Liver (tissue), 9 donors: ENCODE results near the gene EBP. TPM values are rescaled to one million over a fixed set of nuclear protein-coding genes. Genes with fewer than 3 reads are reported as not detected.

Experiments used
- DNase-seq: peaks from one replicate; pipeline ENCODE4 v3.0.0-alpha.2; 2017; ENCODE audit warnings: low spot score
- H3K27ac ChIP-seq, 2 donors: one replicate each; pipeline ENCODE4 v1.7.0; 2013; ENCODE audit warnings: inconsistent platforms in 2 of 2, low read length in 2 of 2, control low read depth in 1 of 2, low read depth in 1 of 2, mild to moderate bottlenecking in 1 of 2
- H3K27me3 ChIP-seq, 4 donors: one replicate each; pipeline versions ENCODE4 v1.6.1 to v1.7.0; 2013; ENCODE audit warnings: low read length in 3 of 4, inconsistent platforms in 1 of 4, mild to moderate bottlenecking in 1 of 4, moderate library complexity in 1 of 4; ENCODE audit not compliant: control insufficient read depth in 4 of 4, insufficient read depth in 4 of 4
- H3K36me3 ChIP-seq, 4 donors: one replicate each; pipeline versions ENCODE4 v1.6.1 to v1.7.0; 2013; ENCODE audit warnings: low read length in 3 of 4, mild to moderate bottlenecking in 3 of 4, low read depth in 1 of 4, moderate library complexity in 1 of 4; ENCODE audit not compliant: control insufficient read depth in 4 of 4, insufficient read depth in 3 of 4
- H3K4me1 ChIP-seq, 4 donors: one replicate each; pipeline versions ENCODE4 v1.6.1 to v1.7.0; 2013; ENCODE audit warnings: low read length in 3 of 4, mild to moderate bottlenecking in 3 of 4, moderate library complexity in 1 of 4; ENCODE audit not compliant: control insufficient read depth in 4 of 4, insufficient read depth in 4 of 4
- H3K4me3 ChIP-seq, 3 donors: one replicate each; pipeline versions ENCODE4 v1.6.1 to v1.7.0; 2013; ENCODE audit warnings: low read length in 3 of 3, control low read depth in 1 of 3, low read depth in 1 of 3, mild to moderate bottlenecking in 1 of 3
- H3K9ac ChIP-seq, 2 donors: one replicate each; pipeline ENCODE4 v1.7.0; 2013; ENCODE audit warnings: low read length in 2 of 2, mild to moderate bottlenecking in 2 of 2, moderate library complexity in 2 of 2, control low read depth in 1 of 2, low read depth in 1 of 2
- H3K9me3 ChIP-seq, 4 donors: one replicate each; pipeline versions ENCODE4 v1.6.1 to v1.7.0; 2013; ENCODE audit warnings: low read length in 3 of 4; ENCODE audit not compliant: control insufficient read depth in 4 of 4
- EGR1 ChIP-seq, 2 donors: IDR thresholded peaks; 2 replicates each; pipeline ENCODE4 v1.6.1; 2016 to 2018; ENCODE audit warnings: antibody characterized with exemption in 2 of 2, low read depth in 2 of 2
- FOXA1 ChIP-seq: IDR thresholded peaks from 2 replicates; pipeline ENCODE4 v1.6.1; 2016; ENCODE audit warnings: antibody characterized with exemption
- FOXA2 ChIP-seq: IDR thresholded peaks from 2 replicates; pipeline ENCODE4 v1.6.1; 2016; ENCODE audit warnings: antibody characterized with exemption
- GABPA ChIP-seq, 2 donors: IDR thresholded peaks in 1 of 2; conservative IDR thresholded peaks in 1 of 2; 2 replicates each; pipeline ENCODE4 v1.6.1; 2016; ENCODE audit warnings: antibody characterized with exemption in 2 of 2, mild to moderate bottlenecking in 1 of 2, moderate library complexity in 1 of 2
- HNF4A ChIP-seq, 2 donors: conservative IDR thresholded peaks; 2 replicates each; pipeline ENCODE4 v1.6.1; 2016; ENCODE audit warnings: antibody characterized with exemption in 2 of 2, mild to moderate bottlenecking in 2 of 2
- HNF4G ChIP-seq: IDR thresholded peaks from 2 replicates; pipeline ENCODE4 v1.6.1; 2016; ENCODE audit warnings: antibody characterized with exemption
- JUND ChIP-seq, 2 donors: IDR thresholded peaks; 2 replicates each; pipeline ENCODE4 v1.6.1; 2016; ENCODE audit warnings: antibody characterized with exemption in 2 of 2
- NR2F2 ChIP-seq: IDR thresholded peaks from 2 replicates; pipeline ENCODE4 v1.6.1; 2016; ENCODE audit warnings: antibody characterized with exemption
- RAD21 ChIP-seq, 2 donors: IDR thresholded peaks; 2 replicates each; pipeline ENCODE4 v1.6.1; 2016; ENCODE audit warnings: antibody characterized with exemption in 2 of 2, mild to moderate bottlenecking in 2 of 2
- REST ChIP-seq: IDR thresholded peaks from 2 replicates; pipeline ENCODE4 v1.6.1; 2016; ENCODE audit warnings: antibody characterized with exemption, mild to moderate bottlenecking
- RXRA ChIP-seq, 2 donors: IDR thresholded peaks; 2 replicates each; pipeline ENCODE4 v1.6.1; 2017 to 2018; ENCODE audit warnings: antibody characterized with exemption in 2 of 2, mild to moderate bottlenecking in 1 of 2
- SP1 ChIP-seq: IDR thresholded peaks from 2 replicates; pipeline ENCODE4 v1.6.1; 2018; ENCODE audit warnings: antibody characterized with exemption, mild to moderate bottlenecking
- TAF1 ChIP-seq: conservative IDR thresholded peaks from 2 replicates; pipeline ENCODE4 v1.6.1; 2016; ENCODE audit warnings: antibody characterized with exemption, mild to moderate bottlenecking
- YY1 ChIP-seq: IDR thresholded peaks from 2 replicates; pipeline ENCODE4 v1.6.1; 2016; ENCODE audit warnings: antibody characterized with exemption, mild to moderate bottlenecking
- WGBS: extraction: QIAGEN DNeasy Blood & Tissue Kit; methylation state at CpG from one replicate; pipeline ENCODE4 v1.1.7; 2013; 5-methylcytosine and 5-hydroxymethylcytosine counted together
- polyA plus RNA-seq, 2 donors: library from polyadenylated mRNA; stranded (reverse) in 1 of 2; unstranded in 1 of 2; fragments of 200-250 nt in 1 of 2; fragments of >200 nt in 1 of 2; fragmentation: Nextera tagmentation in 1 of 2; extraction: Ambion mirVana in 1 of 2; gene quantifications; one replicate each; pipeline versions ENCODE4 v1.2.1 to v1.2.3, GENCODE V29; 2013 to 2015
- total RNA-seq, 2 donors: library from RNA; depleted of rRNA; stranded (reverse); fragments of >200 nt; gene quantifications; one replicate each; pipeline ENCODE4 v1.2.3, GENCODE V29; 2014
- TF ChIP-seq, protein P1 (sequence below): IDR thresholded peaks from 2 replicates; pipeline ENCODE4 v1.6.1; 2016; ENCODE audit warnings: antibody characterized with exemption
- TF ChIP-seq, protein P2 (sequence below): IDR thresholded peaks from 2 replicates; pipeline ENCODE4 v1.6.1; 2016; ENCODE audit warnings: antibody characterized with exemption
- TF ChIP-seq, protein P3 (sequence below): IDR thresholded peaks from 2 replicates; pipeline ENCODE4 v1.6.1; 2016; ENCODE audit warnings: antibody characterized with exemption
- TF ChIP-seq, protein P4 (sequence below): fragments of 150-350 bp; IDR thresholded peaks from 2 replicates; pipeline ENCODE4 v1.5.1; 2017; ENCODE audit warnings: improper control_type of control experiment, low read depth, low read length; ENCODE audit not compliant: missing input control
- donor health status: healthy.
- donor health status: healthy.
- donor health status: healthy.
- donor health status: healthy.
- donor health status: healthy.

Gene EBP
- total and polyA plus RNA-seq, 4 donors, result 304 to 474 (median 369) TPM

DNA sequence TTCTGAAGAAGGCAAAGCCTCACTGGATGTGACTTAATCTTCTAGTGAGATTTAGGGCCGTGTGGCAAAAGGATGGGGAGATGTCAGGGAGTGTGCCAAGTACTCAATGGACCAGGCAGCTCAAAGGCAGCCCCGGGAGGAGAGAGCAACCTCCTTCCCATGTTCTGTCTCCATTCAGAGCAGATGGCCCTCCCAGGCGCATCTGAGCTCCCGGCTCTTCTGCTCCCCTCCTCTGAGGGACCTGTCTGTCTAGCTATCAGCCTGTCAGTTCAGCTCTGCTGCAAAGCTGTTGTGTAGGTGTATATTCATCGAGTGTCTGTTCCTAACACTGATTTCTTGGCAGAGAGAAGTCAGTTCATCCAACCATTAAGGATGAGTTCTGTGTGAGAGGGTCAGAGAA is 23.7 kb upstream of the EBP start:
- TF ChIP-seq HNF4A (conservative IDR thresholded peaks at IDR 0.05) (no peak), FOXA2 (no peak), GABPA (IDR thresholded peaks at IDR 0.05 in 1 of 2, conservative IDR thresholded peaks at IDR 0.05 in 1 of 2) (no peak), RAD21 (IDR thresholded peaks at IDR 0.05) (no peak), HNF4G (no peak), SP1 (no peak), JUND (IDR thresholded peaks at IDR 0.05) (no peak), FOXA1 (no peak), TAF1 (no peak), REST (no peak), EGR1 (IDR thresholded peaks at IDR 0.05; ENCODE audit: low read depth in 2 of 2) (no peak), NR2F2 (no peak)
- TF ChIP-seq, protein P1, sequence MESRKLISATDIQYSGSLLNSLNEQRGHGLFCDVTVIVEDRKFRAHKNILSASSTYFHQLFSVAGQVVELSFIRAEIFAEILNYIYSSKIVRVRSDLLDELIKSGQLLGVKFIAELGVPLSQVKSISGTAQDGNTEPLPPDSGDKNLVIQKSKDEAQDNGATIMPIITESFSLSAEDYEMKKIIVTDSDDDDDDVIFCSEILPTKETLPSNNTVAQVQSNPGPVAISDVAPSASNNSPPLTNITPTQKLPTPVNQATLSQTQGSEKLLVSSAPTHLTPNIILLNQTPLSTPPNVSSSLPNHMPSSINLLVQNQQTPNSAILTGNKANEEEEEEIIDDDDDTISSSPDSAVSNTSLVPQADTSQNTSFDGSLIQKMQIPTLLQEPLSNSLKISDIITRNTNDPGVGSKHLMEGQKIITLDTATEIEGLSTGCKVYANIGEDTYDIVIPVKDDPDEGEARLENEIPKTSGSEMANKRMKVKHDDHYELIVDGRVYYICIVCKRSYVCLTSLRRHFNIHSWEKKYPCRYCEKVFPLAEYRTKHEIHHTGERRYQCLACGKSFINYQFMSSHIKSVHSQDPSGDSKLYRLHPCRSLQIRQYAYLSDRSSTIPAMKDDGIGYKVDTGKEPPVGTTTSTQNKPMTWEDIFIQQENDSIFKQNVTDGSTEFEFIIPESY, result no peak
- TF ChIP-seq, protein P2, sequence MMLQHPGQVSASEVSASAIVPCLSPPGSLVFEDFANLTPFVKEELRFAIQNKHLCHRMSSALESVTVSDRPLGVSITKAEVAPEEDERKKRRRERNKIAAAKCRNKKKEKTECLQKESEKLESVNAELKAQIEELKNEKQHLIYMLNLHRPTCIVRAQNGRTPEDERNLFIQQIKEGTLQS, result no peak
- TF ChIP-seq, protein P3, sequence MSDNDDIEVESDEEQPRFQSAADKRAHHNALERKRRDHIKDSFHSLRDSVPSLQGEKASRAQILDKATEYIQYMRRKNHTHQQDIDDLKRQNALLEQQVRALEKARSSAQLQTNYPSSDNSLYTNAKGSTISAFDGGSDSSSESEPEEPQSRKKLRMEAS, result no peak
- 79% methylated on average over 5 of the region's 5 CpGs for WGBS
- no peak overlapping the region for H3K4me3 ChIP-seq
- DNase-seq, result no peak
- H3K27me3 ChIP-seq, result no peaks in the 10 kb centered on the region
- H3K4me1 ChIP-seq, result no peaks in the 10 kb centered on the region
- H3K9me3 ChIP-seq, result no peaks in the 10 kb centered on the region
- H3K9ac ChIP-seq, result no peak overlapping the region
- H3K36me3 ChIP-seq, result no peaks in the 10 kb centered on the region
- H3K27ac ChIP-seq, result no peak overlapping the region

- H3K27ac ChIP-seq, result no peak overlapping the region
- H3K36me3 ChIP-seq, result no peaks in the 10 kb centered on the region
These were observed 23.2 kb upstream of the EBP start for GRCh38 chrX:48498374-48498809.

More at GRCh38 chrX:48498374-48498809, 23.2 kb upstream of the EBP start:
- no peaks in the 10 kb centered on the region for H3K9me3 ChIP-seq
- TF ChIP-seq EGR1 (IDR thresholded peaks at IDR 0.05; ENCODE audit: low read depth in 2 of 2) (no peak), RAD21 (IDR thresholded peaks at IDR 0.05) (no peak), YY1 (no peak), HNF4A (conservative IDR thresholded peaks at IDR 0.05) (no peak), NR2F2 (no peak), GABPA (IDR thresholded peaks at IDR 0.05 in 1 of 2, conservative IDR thresholded peaks at IDR 0.05 in 1 of 2) (no peak), FOXA1 (no peak), TAF1 (no peak), FOXA2 (no peak), JUND (IDR thresholded peaks at IDR 0.05) (no peak), SP1 (no peak), REST (no peak), RXRA (IDR thresholded peaks at IDR 0.05) (no peak), HNF4G (no peak)
- TF ChIP-seq, protein P4, sequence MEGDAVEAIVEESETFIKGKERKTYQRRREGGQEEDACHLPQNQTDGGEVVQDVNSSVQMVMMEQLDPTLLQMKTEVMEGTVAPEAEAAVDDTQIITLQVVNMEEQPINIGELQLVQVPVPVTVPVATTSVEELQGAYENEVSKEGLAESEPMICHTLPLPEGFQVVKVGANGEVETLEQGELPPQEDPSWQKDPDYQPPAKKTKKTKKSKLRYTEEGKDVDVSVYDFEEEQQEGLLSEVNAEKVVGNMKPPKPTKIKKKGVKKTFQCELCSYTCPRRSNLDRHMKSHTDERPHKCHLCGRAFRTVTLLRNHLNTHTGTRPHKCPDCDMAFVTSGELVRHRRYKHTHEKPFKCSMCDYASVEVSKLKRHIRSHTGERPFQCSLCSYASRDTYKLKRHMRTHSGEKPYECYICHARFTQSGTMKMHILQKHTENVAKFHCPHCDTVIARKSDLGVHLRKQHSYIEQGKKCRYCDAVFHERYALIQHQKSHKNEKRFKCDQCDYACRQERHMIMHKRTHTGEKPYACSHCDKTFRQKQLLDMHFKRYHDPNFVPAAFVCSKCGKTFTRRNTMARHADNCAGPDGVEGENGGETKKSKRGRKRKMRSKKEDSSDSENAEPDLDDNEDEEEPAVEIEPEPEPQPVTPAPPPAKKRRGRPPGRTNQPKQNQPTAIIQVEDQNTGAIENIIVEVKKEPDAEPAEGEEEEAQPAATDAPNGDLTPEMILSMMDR, result no peak
- TF ChIP-seq, protein P3, result no peak
- TF ChIP-seq, protein P2, result no peak
- no peaks in the 10 kb centered on the region for H3K4me1 ChIP-seq
- no peak overlapping the region for H3K9ac ChIP-seq
- 82% methylated on average over 6 of the region's 6 CpGs for WGBS
- no peak overlapping the region for H3K4me3 ChIP-seq
- no peaks in the 10 kb centered on the region for H3K27me3 ChIP-seq
- no peak for DNase-seq
